Stimulated activated CD8-positive, alpha-beta memory T cell treated with anti-CD3 and anti-CD28 coated beads, Interleukin-7, amount 100 ng/mL, for 1 hour (primary cell): ENCODE data around the gene LTA4H.

ENCODE experiments used
- DNase-seq, 2 donors: peaks; one replicate each; pipeline ENCODE4 v3.0.0-alpha.2; 2020; ENCODE audit warnings: low read depth in 2 of 2

LTA4H gene

GRCh38 chr12:95959107-95959506, 76.3 kb downstream of the LTA4H start:
- no peak for DNase-seq

- DNase-seq: no peak
Observed at GRCh38 chr12:95956557-95957145, 78.7 kb downstream of the LTA4H start.

DNA sequence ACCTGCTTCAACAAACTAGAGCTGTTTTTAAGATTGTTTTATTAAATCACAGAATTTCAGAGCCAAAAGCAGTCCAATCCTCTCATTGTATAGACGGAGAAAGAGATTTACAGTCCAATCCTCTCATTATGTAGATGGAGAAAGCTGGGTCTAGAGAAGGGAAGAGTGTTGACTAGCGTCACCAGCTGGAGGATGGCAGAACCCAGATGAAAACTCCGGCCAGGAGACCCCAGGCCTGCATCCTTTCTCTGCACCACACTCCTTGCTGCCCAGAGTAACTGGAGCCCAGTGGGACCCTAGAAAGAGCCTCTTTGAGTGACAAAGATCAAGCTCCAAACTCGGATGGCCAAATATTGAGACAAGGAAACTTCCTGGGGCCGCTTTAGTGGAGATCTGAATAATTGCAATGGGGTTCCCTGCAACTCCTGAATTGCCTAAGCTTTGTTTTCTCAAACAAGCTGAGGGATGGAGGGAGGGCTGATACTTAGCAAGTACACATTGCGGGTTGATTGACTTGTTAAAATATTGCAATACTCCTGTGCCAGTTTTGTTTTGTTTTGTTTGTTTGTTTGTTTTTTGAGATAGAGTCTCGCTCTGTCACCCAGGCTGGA, 79.7 kb downstream of the LTA4H start:
- no peak for DNase-seq

DNA sequence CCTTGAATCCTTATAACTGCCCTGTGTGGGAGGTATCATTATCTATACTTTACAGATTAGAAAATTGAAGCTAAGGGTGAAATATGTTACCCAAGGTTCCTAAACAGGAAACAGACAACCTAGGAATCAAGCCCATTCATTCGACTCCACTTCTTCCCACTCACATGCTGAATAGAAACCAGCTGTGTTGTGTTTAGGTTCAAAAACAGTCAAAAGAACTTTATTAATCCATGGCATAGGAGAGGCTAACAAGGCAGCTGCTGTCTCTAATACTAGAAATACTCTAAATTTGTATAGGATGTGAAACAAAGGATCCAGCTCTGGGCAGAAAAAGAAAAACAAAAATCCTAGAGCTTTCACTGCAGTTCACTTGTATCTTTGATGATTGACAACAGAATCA, 82.4 kb downstream of the LTA4H start:
- DNase-seq: no peak

- no peak for DNase-seq
Observed at GRCh38 chr12:95951515-95951914, 83.9 kb downstream of the LTA4H start.
